Natural killer cell treated with Interleukin-12 subunit alpha and Interleukin-12 subunit beta and Interleukin-15 and Interleukin-18, amount 100 ng/mL, for 72 hours (primary cell): ENCODE results near the gene DCUN1D4. TPM values are rescaled to one million over a fixed set of nuclear protein-coding genes. Genes with fewer than 3 reads are reported as not detected.
"Not testable (repeated sequence)": the region's sequence is repeated elsewhere in the genome, so short reads cannot be mapped to it uniquely, and the experiment has no call there.

Experiments used
- ATAC-seq, 2 donors: fragments of 150-1000 bp; cut with Tn5 transposase in 1 of 2; sonication (Bioruptor Pico), chemical (Tn5 transposase) in 1 of 2; 2 replicates each; pipeline ENCODE4 v1.10.0; 2021
- DNase-seq: peaks from one replicate; pipeline ENCODE4 v3.0.0; 2022; ENCODE audit warnings: low spot score
- H3K27ac Mint-ChIP-seq, 2 donors: 1 replicate in 1 of 2; 2 replicates in 1 of 2; pipeline ENCODE4 v1.8.0; 2022; ENCODE audit warnings: mixed read lengths in 2 of 2, mild to moderate bottlenecking in 1 of 2, moderate library complexity in 1 of 2
- H3K27me3 Mint-ChIP-seq, 2 donors: 1 replicate in 1 of 2; 2 replicates in 1 of 2; pipeline ENCODE4 v1.8.0; 2022; ENCODE audit warnings: mixed read lengths in 2 of 2
- H3K36me3 Mint-ChIP-seq: one replicate; pipeline ENCODE4 v1.8.0; 2022; ENCODE audit warnings: mixed read lengths
- H3K4me1 Mint-ChIP-seq, 2 donors: 1 replicate in 1 of 2; 2 replicates in 1 of 2; pipeline ENCODE4 v1.8.0; 2022; ENCODE audit warnings: low read depth in 2 of 2, mixed read lengths in 2 of 2, mild to moderate bottlenecking in 1 of 2
- H3K4me3 Mint-ChIP-seq: one replicate; pipeline ENCODE4 v1.8.0; 2022; ENCODE audit warnings: mixed read lengths
- H3K9me3 Mint-ChIP-seq: 2 replicates; pipeline ENCODE4 v1.8.0; 2022; ENCODE audit warnings: mixed read lengths
- total RNA-seq, 2 donors: library from RNA; stranded (reverse); gene quantifications; one replicate each; pipeline ENCODE4 v1.2.3, GENCODE V29; 2022

Gene DCUN1D4
- total RNA-seq, 2 donors from 2014 or later = 29.3 to 30.4 TPM

DNA sequence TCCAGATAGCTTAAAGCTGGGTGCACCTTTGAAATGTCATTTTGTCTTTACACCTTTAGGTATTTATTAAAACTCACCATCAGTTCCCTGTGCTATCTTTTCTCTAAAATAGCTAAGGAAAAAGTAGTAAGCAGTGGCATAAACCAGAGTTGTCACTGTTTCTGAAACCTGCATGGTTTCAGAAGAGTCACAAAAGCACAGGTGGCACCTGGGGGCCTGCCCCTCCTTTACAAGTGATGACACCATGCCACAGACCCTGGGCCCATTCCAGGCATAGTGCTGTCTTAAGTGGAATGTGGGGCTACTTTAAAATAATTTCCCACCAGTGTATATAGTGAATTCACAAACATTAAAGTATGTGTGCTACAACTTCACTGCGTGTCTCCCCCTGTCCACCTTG lies 47.8 kb downstream of the DCUN1D4 start:
- Mint-ChIP-seq H3K27me3 (no peaks in the 10 kb centered on the region), H3K36me3 (peaks cover 2% of the 10 kb centered on the region), H3K9me3 (no peaks in the 10 kb centered on the region), H3K27ac (no peak overlapping the region), H3K4me1 (peaks cover 0 to 9% of the 10 kb centered on the region in 2 donors), H3K4me3 (no peak overlapping the region)
- DNase-seq (no peak), ATAC-seq (no peak)

DNA sequence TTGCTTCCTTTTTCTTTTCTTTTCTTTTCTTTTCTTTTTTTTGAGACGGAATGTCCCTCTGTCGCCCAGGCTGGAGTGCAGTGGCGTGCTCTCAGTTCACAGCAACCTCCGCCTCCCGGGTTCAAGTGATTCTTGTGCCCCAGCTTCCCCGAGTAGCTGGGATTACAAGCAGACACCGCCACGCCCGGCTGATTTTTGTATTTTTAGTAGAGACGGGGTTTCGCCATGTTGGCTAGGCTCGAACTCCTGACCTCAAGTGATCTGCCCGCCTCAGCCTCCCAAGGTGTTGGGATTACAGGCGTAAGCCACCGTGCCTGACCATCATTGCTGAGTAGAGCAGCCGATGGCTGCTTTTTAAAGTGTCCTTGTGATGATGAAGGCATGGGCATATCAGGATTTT lies 50.4 kb downstream of the DCUN1D4 start:
- DNase-seq, H3K36me3 Mint-ChIP-seq, H3K9me3 Mint-ChIP-seq, H3K27ac Mint-ChIP-seq, H3K27me3 Mint-ChIP-seq, ATAC-seq, H3K4me3 Mint-ChIP-seq: not testable (repeated sequence)
- H3K4me1 Mint-ChIP-seq = peaks cover 6 to 21% of the 10 kb centered on the region in 2 donors

DNA sequence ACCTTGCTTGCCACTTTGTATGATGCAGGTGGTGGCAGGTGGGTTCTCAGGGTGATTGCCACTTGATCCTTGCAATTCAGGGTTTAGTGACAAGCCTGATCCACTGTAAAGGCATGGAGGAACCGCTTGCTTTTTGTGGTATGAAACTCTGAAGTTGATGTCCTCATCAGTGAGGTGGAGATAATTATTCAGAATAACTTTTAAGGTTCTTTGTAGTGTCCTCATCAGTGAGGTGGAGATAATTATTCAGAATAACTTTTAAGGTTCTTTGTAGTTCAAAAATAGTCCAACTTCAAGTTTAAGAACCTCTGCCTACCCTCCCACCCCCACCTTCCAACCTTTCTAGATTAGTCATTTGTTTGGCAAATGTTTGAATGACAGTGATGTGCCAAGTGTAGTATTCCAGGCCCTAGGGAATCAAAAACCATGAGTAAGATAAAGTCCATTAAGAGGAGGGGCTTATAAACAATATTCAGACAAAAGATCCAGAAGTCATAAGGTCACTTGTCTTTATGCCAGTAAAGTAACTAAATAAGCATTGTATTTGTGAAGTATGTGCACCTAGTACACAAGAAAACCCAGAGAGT lies 51.2 kb downstream of the DCUN1D4 start:
- peaks cover 6 to 21% of the 10 kb centered on the region in 2 donors for H3K4me1 Mint-ChIP-seq
- H3K27ac Mint-ChIP-seq = no peak overlapping the region
- no peak for ATAC-seq
- H3K36me3 Mint-ChIP-seq = no peaks in the 10 kb centered on the region
- no peaks in the 10 kb centered on the region for H3K9me3 Mint-ChIP-seq
- no peak overlapping the region for H3K4me3 Mint-ChIP-seq
- no peaks in the 10 kb centered on the region for H3K27me3 Mint-ChIP-seq
- no peak for DNase-seq

DNA sequence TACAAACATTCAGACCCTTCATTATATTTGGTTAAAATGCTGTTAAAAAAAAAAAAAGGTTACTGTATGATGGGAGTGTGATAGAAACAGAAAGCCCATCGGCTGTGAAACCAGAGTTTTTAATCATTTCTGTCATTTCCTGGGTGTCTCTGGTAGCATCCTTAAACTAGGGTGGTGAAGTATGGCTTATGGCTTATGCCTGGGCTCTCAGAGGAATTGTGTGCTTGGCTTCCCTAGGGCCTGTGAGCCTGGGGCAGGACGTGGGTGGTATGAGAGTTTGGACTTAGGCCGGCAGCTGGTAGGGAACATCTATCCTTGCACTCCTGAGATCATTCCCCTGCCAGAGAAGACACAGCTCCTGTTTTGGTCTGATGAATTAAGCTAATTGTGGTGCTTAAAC lies 52.2 kb downstream of the DCUN1D4 start:
- H3K4me3 Mint-ChIP-seq = no peak overlapping the region
- H3K9me3 Mint-ChIP-seq = no peaks in the 10 kb centered on the region
- peak overlapping the region in 1 of 2 donors; percentile 2 for H3K27ac Mint-ChIP-seq
- no peaks in the 10 kb centered on the region for H3K27me3 Mint-ChIP-seq
- H3K36me3 Mint-ChIP-seq = no peaks in the 10 kb centered on the region
- DNase-seq (no peak), ATAC-seq (peak in 1 of 2 donors; percentile 70)
- H3K4me1 Mint-ChIP-seq = peaks cover 6 to 21% of the 10 kb centered on the region in 2 donors

DNA sequence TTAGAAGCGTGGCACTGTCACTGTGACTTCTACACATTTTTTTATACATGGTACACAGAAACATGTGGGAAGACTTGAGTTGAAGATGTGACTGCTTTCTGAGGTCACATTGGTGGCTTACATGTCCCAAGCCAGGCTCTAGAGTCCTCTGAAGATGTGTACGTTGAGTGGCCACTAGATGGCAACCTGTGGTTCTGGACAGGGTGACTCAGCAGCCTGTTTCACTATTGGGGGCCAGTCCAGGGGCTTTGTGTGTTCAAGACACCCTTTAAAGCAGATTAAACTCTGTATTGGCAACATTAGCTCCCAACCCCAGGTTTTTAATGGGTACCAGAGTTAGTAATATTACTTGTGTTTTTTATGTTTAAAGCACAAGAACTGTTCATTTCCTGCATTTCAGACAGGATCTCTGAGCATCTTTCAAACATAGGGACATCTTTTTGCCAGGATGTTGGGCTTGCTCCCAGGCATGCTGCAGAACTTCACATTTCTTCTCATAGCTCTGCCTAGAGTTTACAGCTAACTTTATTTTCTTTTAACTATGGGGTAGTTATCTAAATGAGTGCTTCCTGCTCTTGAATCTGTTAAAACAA lies 53.0 kb downstream of the DCUN1D4 start:
- peak; percentile 79 for DNase-seq
- no peaks in the 10 kb centered on the region for H3K27me3 Mint-ChIP-seq
- H3K27ac Mint-ChIP-seq = peak overlapping the region; percentile 2 to 42
- no peaks in the 10 kb centered on the region for H3K9me3 Mint-ChIP-seq
- ATAC-seq = peak; percentile 89 to 95
- peaks cover 6 to 21% of the 10 kb centered on the region in 2 donors for H3K4me1 Mint-ChIP-seq
- H3K4me3 Mint-ChIP-seq = no peak overlapping the region
- peaks cover 2% of the 10 kb centered on the region for H3K36me3 Mint-ChIP-seq

DNA sequence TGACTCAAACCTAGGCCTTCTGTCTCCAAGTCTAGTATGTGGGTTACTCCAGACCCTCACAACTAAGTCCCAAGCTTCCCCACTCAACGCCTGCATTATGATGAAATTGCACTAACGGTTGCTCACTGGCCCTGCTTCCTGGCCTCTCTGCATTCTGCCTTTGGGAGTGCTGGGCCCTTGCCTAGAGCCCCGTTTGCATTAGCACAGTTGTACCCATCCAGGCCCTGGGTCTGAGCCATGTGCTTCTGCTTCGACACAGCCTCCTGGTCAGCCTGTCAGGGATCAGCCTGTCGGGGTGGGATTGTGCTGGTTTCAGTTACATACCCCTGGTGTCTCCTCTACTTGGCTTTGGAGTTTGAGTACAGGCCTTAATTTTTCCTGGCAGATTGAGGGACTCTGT lies 58.4 kb downstream of the DCUN1D4 start:
- no peaks in the 10 kb centered on the region for H3K9me3 Mint-ChIP-seq
- H3K4me3 Mint-ChIP-seq = no peak overlapping the region
- no peak for DNase-seq
- H3K36me3 Mint-ChIP-seq = peaks cover 26% of the 10 kb centered on the region
- peaks cover 12 to 14% of the 10 kb centered on the region in 2 donors for H3K4me1 Mint-ChIP-seq
- no peak for ATAC-seq
- H3K27ac Mint-ChIP-seq = no peak overlapping the region
- H3K27me3 Mint-ChIP-seq = no peaks in the 10 kb centered on the region

DNA sequence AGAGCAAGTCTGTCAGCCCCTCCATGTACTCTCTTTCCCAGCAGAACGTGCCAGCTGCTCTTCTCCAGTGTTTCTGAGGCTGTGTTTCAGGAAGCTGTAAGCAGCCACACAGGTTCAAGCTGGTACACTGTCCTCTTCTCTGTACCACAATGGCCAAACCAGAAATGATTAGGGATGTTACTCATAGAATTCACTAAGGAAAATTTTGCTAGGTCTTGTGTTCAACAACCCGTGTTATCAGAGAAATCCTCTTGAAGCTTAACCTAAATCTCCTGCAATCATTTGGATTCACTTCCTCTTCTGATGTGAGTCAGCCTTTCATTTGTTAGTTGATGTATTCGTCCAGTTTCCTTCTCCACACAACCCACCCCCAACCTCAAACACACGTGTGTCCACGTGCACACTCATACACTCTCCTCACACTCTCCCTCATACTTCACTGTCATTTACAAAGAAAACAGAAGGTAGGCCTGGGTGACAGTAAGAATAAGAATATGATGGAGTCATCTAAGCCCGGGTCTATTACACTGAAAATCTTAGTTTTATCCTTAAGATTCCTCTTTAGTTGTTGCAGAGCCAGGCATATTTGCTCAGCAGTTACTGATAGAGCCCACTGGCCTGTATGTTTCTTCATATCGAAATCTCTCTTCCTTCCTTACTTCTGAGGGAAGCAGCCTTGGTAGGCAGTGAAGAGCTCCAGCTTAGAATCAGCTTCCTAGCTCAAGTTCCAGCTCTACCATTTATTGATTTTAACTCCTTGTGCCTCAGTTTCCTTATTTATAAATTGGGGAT lies 63.4 kb downstream of the DCUN1D4 start:
- Mint-ChIP-seq H3K36me3 (peaks cover 30% of the 10 kb centered on the region), H3K9me3 (no peaks in the 10 kb centered on the region), H3K4me1 (peaks cover 8 to 9% of the 10 kb centered on the region in 2 donors), H3K27me3 (no peaks in the 10 kb centered on the region), H3K4me3 (no peak overlapping the region), H3K27ac (peak overlapping the region in 1 of 2 donors; percentile 10)
- ATAC-seq = peak; percentile 59 to 81
- no peak for DNase-seq

DNA sequence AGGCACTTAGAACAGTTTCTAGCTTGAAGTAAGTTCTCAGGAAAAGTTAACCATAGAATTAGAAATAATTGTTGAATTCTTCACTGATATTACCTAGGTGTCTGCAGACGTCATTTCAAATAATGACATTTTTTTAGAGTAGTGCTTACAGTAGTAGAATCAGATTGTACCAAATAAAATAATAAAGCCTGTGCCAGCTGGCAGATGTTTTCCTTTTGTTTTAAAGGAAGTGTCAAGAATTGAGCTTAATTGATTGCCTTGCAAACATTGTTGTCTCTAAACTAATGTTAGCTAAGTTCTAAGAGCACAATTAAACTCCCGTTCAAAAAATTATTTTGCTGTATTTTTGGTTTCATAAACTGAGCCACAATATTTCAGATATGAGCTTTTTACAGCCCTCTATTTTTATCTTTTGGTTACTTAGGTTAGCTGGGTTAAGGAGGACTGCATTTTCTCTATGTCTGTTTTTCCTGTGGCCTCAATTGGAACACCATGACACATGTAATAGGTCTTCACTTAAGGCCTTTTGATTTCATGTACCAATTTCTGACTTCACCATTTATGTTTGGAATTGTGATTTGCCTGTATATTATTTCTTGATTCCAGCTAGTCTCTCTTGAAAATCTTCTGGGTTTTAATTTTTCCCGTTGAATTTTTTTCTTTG lies 64.2 kb downstream of the DCUN1D4 start:
- H3K9me3 Mint-ChIP-seq = no peaks in the 10 kb centered on the region
- H3K27ac Mint-ChIP-seq = no peak overlapping the region
- no peak overlapping the region for H3K4me3 Mint-ChIP-seq
- no peaks in the 10 kb centered on the region for H3K27me3 Mint-ChIP-seq
- H3K4me1 Mint-ChIP-seq = peaks cover 8 to 9% of the 10 kb centered on the region in 2 donors
- peaks cover 30% of the 10 kb centered on the region for H3K36me3 Mint-ChIP-seq
- ATAC-seq (no peak), DNase-seq (no peak)

DNA sequence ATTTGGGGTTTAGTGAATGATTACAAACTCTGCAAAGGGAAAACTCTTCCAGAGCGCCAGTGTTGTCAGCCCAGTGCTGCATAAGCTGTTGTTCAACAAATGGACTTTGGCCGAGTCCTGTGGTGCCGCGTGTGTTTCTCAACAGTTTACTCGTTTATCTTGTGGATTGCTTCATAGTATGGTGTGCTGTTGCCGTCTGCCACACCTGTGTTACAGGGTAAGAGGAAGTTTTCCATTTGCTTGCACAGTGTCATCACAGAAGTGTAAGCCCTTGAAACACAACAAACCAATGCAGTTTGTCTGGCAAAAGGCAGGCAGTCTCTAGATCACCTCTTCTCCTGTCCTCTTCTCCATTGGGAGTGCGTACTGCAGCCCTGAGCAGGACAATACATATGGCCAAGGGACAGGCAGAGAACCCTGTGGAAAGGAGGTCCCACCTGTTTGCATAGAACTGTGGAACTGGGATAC lies 66.3 kb downstream of the DCUN1D4 start:
- H3K4me3 Mint-ChIP-seq = no peak overlapping the region
- H3K27ac Mint-ChIP-seq = no peak overlapping the region
- peaks cover 23% of the 10 kb centered on the region for H3K36me3 Mint-ChIP-seq
- peaks cover 8 to 9% of the 10 kb centered on the region in 2 donors for H3K4me1 Mint-ChIP-seq
- no peaks in the 10 kb centered on the region for H3K27me3 Mint-ChIP-seq
- ATAC-seq (no peak), DNase-seq (no peak)
- no peaks in the 10 kb centered on the region for H3K9me3 Mint-ChIP-seq

DNA sequence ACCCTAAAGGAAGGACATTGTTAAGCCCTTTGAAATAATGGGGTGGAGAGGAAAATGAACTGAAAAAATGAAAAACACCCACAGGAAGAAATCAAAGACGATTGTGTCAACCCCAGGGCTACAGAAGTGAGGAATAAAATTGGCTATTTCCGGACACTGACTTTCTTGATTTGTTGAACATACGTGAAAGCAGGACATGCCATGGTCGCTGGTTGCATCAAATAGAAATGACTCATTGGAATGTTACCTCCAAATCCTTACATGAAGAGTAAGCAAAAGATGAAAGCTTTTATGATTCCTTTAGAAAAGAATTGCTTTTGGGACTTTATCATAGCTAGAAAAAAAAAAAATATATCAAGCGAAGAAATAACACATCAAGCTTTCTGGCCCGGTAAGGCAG lies 75.3 kb downstream of the DCUN1D4 start:
- no peak for DNase-seq
- no peak overlapping the region for H3K27ac Mint-ChIP-seq
- ATAC-seq = no peak
- H3K36me3 Mint-ChIP-seq = peaks cover 14% of the 10 kb centered on the region
- no peaks in the 10 kb centered on the region for H3K4me1 Mint-ChIP-seq
- H3K4me3 Mint-ChIP-seq = no peak overlapping the region
- no peaks in the 10 kb centered on the region for H3K9me3 Mint-ChIP-seq
- no peaks in the 10 kb centered on the region for H3K27me3 Mint-ChIP-seq

DNA sequence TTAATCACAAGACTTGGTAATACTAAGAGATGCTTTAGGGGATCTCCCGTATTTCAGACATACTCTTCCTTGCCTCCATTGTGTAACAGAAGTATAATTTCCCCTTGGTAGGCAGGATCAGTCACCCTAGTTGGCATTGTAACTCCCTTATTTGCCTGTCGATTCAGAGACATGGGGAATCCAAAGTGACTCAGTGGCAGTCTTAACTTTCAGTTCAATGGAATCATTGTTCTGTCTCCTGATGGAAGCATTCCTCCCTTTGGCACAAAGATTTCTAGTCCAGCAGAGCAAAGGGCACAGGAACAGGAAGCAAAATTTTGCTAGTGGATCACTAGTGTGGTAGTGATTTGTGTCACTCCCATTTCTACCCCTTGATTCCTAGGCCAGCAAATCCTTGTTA lies 80.4 kb downstream of the DCUN1D4 start:
- DNase-seq = no peak
- H3K4me3 Mint-ChIP-seq = no peak overlapping the region
- no peaks in the 10 kb centered on the region for H3K36me3 Mint-ChIP-seq
- H3K9me3 Mint-ChIP-seq = no peaks in the 10 kb centered on the region
- H3K27me3 Mint-ChIP-seq = no peaks in the 10 kb centered on the region
- no peak overlapping the region for H3K27ac Mint-ChIP-seq
- ATAC-seq = no peak
- H3K4me1 Mint-ChIP-seq = no peaks in the 10 kb centered on the region

DNA sequence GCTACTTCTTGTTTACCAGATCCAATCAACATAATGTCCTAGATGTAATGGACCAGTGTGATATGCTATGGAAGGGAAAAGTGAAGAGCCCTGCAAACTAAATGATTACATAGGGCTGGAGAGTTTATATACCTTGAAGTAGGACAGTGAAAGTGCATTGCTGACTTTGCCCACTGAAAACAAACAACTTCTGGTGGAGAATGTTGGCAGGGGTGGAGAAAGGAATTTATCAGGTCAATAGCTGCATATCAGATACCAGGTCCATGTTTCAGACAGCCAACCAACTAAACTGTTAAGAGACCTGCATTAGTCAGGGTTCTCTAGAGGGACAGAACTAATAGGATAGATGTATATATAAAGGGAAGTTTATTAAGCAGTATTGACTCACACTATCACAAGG lies 82.4 kb downstream of the DCUN1D4 start:
- DNase-seq (no peak), ATAC-seq (no peak)
- no peaks in the 10 kb centered on the region for H3K9me3 Mint-ChIP-seq
- no peaks in the 10 kb centered on the region for H3K4me1 Mint-ChIP-seq
- H3K4me3 Mint-ChIP-seq = no peak overlapping the region
- no peaks in the 10 kb centered on the region for H3K27me3 Mint-ChIP-seq
- no peaks in the 10 kb centered on the region for H3K36me3 Mint-ChIP-seq
- no peak overlapping the region for H3K27ac Mint-ChIP-seq

DNA sequence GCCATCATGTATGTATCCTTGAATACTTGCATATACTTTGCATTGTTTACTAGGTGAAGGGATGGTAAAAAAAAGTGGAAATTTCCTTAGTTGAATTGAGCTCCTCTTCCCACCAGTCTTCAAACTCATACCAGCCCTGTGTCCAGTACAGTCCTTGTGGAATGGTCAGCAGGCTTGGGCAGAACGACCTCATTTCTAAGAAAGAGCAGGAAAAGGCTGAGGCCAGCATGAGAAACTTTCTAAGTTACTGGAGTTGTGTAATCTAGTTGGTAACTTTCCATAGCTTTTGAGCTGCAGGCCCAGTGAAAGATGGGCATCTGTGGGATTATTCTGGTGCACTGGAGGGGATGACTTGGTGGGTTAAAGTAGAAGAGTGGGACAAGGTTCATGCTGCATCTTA lies 87.6 kb downstream of the DCUN1D4 start:
- ATAC-seq (no peak), DNase-seq (no peak)
- Mint-ChIP-seq H3K27ac (no peak overlapping the region), H3K27me3 (no peaks in the 10 kb centered on the region), H3K9me3 (no peaks in the 10 kb centered on the region), H3K4me3 (no peak overlapping the region), H3K36me3 (no peaks in the 10 kb centered on the region), H3K4me1 (no peaks in the 10 kb centered on the region)

DNA sequence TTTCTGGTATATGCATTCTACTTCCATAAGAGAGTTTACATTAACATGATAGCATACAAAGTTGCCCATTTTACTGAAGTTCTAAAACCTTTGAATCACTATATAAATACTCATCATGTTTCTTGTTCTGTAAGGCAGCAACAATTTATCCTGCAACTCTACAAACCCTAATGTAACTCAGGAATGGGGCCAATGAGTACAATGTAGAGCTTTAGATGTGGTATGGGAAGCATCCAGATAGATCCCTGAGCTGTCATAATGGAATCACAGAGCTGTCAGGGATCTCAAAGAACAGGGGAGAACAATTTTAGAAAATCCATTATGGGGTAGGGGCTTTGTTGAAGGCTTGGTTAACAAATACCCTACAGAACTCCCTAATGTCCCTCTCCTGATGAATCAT lies 88.5 kb downstream of the DCUN1D4 start:
- H3K4me3 Mint-ChIP-seq = no peak overlapping the region
- no peak overlapping the region for H3K27ac Mint-ChIP-seq
- no peaks in the 10 kb centered on the region for H3K36me3 Mint-ChIP-seq
- DNase-seq = no peak
- no peaks in the 10 kb centered on the region for H3K27me3 Mint-ChIP-seq
- ATAC-seq = no peak
- H3K9me3 Mint-ChIP-seq = no peaks in the 10 kb centered on the region
- no peaks in the 10 kb centered on the region for H3K4me1 Mint-ChIP-seq
